Fibroblast of pulmonary artery (primary cell): Measurements from ENCODE around the gene CD99.

ENCODE experiments used
- DNase-seq: peaks from one replicate; pipeline ENCODE4 v3.0.0-alpha.2; 2010; ENCODE audit warnings: low read depth
- H3K4me3 ChIP-seq: replicated peaks from 2 replicates; pipeline ENCODE4 v1.5.1; 2011; ENCODE audit warnings: low read depth, mild to moderate bottlenecking, control low read depth, low read length, moderate library complexity
- TF ChIP-seq, protein P1 (sequence below): IDR thresholded peaks from 2 replicates; pipeline ENCODE4 v1.5.1; 2011; ENCODE audit warnings: mild to moderate bottlenecking, control low read depth, low read length, inconsistent platforms; ENCODE audit errors: missing control alignments

The CD99 gene

GRCh38 chrX:2676794-2677675 is 14.1 kb upstream of the CD99 start:
- TF ChIP-seq, protein P1, sequence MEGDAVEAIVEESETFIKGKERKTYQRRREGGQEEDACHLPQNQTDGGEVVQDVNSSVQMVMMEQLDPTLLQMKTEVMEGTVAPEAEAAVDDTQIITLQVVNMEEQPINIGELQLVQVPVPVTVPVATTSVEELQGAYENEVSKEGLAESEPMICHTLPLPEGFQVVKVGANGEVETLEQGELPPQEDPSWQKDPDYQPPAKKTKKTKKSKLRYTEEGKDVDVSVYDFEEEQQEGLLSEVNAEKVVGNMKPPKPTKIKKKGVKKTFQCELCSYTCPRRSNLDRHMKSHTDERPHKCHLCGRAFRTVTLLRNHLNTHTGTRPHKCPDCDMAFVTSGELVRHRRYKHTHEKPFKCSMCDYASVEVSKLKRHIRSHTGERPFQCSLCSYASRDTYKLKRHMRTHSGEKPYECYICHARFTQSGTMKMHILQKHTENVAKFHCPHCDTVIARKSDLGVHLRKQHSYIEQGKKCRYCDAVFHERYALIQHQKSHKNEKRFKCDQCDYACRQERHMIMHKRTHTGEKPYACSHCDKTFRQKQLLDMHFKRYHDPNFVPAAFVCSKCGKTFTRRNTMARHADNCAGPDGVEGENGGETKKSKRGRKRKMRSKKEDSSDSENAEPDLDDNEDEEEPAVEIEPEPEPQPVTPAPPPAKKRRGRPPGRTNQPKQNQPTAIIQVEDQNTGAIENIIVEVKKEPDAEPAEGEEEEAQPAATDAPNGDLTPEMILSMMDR: no peak
- DNase-seq: no peak
- no peak overlapping the region for H3K4me3 ChIP-seq

GRCh38 chrX:2677764-2678163 is 13.3 kb upstream of the CD99 start:
- peak; percentile 98 for DNase-seq
- no peak overlapping the region for H3K4me3 ChIP-seq
- TF ChIP-seq, protein P1: no peak

DNA sequence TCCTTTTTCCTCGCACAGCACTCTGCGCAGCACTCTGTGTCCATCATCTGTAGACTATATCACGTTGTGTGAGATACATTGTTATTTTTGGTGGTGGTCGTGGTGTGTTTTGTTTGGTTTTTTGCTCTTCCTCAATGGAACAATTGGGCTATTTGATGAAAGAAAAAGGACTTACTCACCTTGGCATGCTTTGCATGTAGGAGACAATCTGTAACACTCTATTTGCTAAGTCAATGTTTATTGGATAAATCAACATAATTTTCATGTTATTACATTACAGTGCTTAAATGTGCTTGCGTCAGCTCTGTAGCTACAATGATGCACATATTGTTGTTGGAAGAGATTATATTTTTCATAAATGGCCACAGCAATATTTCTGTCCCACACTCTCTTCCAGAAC is 12.5 kb upstream of the CD99 start:
- no peak for DNase-seq
- TF ChIP-seq, protein P1: no peak
- H3K4me3 ChIP-seq: no peak overlapping the region

- TF ChIP-seq, protein P1: no peak
Observed at GRCh38 chrX:2679534-2680485, 11.3 kb upstream of the CD99 start.

DNA sequence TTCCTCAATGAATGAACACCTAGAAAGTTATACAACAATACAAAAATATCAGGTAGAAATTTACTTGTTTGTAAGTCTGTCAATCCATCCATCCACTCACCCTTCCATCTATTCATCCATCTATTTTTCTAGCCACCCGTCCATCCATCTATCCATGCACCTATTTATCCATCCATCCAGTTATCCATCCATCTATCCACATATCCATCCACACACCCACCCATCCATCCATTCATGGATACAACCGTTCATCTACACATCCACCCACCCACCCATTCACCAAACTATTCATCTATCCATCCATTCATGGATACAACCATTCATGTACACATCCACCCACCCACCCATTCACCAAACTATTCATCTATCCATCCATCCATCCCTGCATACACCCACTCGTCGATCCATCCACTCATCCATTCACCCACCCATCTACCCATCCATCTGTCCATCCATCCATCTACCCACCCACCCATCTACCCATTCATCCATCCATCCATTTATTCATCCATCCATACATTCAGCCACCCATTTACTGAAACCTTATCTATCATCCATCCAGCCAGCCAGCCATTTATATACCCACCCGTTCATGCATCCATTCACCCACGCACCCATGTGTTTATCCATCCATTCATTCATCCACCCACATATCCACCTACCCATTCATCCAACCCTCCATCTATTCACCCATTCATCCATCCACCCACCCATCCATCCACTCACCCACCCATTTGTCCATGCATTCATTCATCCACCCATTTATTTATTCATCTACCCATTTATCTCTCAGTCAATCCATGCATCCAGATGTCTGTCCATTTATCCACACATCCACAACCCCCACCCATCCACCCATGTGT is 10.4 kb upstream of the CD99 start:
- no peak overlapping the region for H3K4me3 ChIP-seq
- no peak for DNase-seq
- TF ChIP-seq, protein P1: no peak

More at GRCh38 chrX:2679534-2680485, 11.3 kb upstream of the CD99 start:
- no peak overlapping the region for H3K4me3 ChIP-seq
- peak; percentile 64 for DNase-seq

GRCh38 chrX:2682565-2683177 is 8.4 kb upstream of the CD99 start:
- no peak overlapping the region for H3K4me3 ChIP-seq
- DNase-seq: no peak
- TF ChIP-seq, protein P1: no peak
